HG03135 (cell line): ENCODE data around the gene TERT.

Experiments used
- ATAC-seq: cut with Tn5 transposase; IDR thresholded peaks from one replicate; pipeline ENCODE4 v1.9.1; 2021; ENCODE audit warnings: mild to moderate bottlenecking, moderate library complexity; ENCODE audit not compliant: unreplicated experiment

The TERT gene

GRCh38 chr5:1319436-1320256 lies 24.8 kb upstream of the TERT start:
- ATAC-seq = no peak

GRCh38 chr5:1318659-1319251 lies 23.9 kb upstream of the TERT start:
- ATAC-seq = no peak

GRCh38 chr5:1317921-1318565 lies 23.2 kb upstream of the TERT start:
- ATAC-seq = no peak

DNA sequence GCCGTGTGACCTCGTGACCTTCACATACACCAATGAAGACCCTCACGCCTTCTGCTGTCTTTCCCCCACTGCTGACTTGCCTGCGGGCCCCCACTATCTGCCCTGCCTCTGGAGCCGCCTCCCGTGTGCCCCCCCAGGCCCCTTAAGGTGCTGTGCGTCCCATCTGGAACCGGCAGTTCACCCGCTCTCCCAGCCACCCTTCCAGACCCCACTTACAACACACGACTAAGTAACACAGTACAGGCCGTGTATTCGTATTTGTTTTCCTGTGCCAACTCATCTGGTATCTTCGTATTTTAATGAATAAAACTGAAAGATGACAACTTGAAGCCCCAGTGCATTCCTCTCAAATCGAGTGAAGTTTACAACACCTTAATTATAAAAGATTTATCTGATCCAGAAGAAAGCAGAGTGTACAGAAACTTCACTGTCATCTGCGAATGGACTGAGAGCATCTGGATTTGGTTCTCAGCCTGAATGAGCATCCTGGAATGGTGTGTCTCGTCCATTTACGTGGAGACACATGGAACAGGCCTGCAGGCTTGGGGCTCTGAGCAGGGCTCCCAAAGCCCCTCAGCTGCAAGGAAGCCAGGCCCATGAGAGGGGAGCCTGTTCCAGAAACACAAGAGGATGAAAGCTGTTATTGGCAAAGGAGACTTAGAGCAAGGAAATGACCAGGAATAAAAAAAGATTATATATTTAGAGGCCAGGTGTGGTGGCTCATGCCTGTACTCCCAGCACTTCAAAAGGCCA lies 21.9 kb upstream of the TERT start:
- no peak for ATAC-seq

- peak; percentile 56 for ATAC-seq
These were observed 21.1 kb upstream of the TERT start for GRCh38 chr5:1315709-1316587.

DNA sequence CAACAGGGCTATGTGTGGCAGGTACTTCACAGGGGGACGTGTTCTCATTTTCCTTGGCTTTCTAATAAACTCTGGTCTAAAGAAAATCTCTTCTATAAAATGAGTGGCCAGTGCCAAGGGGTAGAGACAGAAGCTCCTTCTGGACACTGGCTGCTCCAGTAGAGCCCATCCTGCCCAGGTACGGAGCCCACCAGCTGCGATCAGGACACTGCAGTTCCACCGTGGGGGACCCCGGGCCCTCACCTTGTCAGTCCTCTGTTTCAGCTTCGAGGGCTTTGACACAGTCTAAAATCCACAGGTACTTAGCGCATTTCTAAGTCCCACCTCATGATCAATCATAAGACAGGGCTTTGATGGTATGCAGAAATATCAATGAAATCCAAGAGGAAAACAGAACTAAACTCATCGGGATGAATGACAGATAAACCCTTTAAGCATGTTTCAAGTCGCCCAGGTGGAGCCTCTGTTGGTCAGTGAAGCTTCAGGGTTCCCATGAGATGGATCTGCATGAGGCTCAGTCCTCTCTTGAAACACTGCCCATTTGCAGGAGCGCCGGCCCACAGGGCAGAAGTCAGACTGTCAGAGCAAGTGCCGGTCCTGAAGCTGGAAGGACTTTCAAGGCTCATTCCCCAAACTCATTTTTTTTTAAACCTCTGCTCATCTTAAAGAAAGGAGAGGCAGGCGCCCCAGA lies 20.3 kb upstream of the TERT start:
- ATAC-seq = peak; percentile 0

DNA sequence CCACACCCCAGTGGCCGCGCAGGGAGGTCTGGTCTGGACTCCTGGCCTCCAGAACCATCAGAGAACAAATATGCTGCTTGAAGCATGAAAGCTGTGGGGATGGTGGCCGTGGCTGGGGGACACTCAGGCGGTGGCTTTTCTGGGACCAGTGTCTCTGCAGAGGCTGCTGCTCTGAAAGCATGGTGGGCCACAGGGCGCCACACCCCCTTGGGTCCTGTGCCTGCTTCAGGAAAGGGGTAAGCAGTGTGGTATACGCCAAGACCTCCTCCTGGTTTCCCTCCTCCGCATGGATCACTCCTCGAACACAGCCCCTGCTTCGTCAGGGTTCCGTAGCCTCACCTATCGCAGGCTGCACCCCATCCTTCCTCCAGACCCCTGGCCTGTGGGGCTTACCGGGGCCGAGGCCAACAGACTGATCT lies 19.7 kb upstream of the TERT start:
- ATAC-seq = no peak

DNA sequence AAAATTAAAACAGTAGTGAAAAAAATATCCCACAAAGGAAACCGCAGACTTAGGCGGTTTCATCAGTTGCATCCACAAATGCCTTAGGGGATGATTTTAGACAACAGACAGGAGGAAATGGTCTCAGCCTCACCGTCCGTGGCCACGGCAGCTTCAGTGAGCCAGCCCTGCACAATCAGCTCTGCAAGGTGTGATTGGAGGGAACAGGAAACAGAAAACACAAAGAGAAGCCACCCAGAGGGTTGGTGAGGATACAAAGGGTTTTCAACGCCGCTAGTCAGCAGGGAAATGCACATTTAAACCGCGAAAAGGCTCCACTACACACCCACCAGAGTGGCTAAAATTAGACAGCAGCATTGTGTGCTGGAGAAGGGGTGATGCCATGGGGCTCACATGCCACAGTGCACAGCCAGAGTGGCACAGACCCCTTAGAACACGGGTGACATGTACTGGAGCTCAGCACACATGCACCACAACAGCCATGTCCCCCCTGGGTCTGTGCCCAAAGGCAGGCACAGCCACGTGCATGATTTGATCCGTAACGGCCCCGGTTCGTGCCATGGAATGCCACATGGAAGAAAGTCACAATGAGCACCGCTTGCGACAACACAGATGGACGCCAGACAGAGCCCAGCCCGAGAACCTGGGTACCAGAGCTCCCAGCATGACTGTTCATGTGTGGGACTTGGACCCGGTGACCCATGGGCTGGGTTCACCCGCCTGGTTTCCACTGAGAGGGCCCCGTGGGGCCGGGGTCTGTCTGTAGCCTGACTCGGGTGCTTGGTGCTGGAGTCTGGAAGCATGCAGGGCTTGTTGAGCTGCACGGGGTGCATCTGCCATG lies 18.3 kb upstream of the TERT start:
- peak; percentile 77 for ATAC-seq

DNA sequence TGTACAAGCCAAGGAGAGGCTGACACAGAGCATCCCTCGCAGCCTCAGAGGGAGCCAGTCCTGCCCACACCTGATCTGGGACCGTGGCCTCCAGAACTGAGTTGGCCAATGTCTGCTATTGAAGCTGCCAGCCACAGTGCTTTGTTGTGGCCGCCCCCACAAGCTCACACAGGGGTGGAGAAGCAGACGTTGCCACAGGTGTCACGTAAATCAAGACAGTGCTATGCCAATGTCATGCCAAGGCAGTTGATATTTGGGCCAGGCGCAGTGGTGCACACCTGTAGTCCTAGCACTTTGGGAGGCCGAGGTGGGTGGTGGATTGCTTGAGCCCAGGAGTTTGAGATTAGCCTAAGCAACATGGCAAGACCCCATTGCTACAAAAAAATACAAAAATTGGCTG lies 17.3 kb upstream of the TERT start:
- ATAC-seq = no peak

- ATAC-seq = no peak
These were observed 16.7 kb upstream of the TERT start for GRCh38 chr5:1311439-1312055.

DNA sequence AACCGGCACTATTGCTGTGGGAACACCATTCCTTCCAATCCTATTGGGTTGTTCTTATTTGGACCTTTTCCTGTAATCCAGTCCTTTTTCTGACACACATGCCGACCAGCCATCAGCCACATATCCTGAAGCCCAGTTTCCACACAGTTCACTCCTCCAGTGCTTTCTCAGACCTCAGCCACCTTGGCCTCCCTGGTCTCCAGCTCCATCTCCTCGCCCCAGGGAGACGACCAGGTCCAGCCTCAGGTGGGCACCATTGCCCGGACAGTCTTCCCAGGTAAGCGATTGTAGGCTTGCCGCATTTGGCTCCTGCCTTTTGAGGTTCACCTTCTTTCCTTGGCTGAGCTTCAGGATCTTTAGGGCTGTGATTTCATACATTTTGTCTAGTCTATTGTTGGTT lies 15.2 kb upstream of the TERT start:
- ATAC-seq = no peak

GRCh38 chr5:1304033-1304432 lies 9.2 kb upstream of the TERT start:
- ATAC-seq = no peak

- no peak for ATAC-seq
These were observed 7.4 kb upstream of the TERT start for GRCh38 chr5:1302258-1302657.

- no peak for ATAC-seq
These were observed 5.8 kb upstream of the TERT start for GRCh38 chr5:1300581-1301083.

- no peak for ATAC-seq
These were observed 5.1 kb upstream of the TERT start for GRCh38 chr5:1299961-1300360.

DNA sequence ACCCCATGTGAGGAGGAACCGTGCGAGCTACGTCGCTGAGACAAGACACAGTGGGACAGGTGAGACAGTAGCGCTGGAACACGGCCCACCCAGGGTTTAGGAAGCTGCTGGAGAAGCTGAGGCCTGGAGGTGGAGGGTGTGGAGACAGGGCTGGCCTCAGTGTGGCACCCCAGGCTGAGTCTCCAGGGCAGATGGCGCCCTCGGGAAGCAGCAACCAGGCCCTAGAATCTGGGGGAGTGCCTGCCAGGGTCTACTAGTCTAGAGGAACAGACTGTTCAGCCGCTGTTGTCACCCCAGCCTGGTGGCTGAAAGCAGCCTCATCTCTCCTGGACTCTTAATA lies 4.6 kb upstream of the TERT start:
- no peak for ATAC-seq

DNA sequence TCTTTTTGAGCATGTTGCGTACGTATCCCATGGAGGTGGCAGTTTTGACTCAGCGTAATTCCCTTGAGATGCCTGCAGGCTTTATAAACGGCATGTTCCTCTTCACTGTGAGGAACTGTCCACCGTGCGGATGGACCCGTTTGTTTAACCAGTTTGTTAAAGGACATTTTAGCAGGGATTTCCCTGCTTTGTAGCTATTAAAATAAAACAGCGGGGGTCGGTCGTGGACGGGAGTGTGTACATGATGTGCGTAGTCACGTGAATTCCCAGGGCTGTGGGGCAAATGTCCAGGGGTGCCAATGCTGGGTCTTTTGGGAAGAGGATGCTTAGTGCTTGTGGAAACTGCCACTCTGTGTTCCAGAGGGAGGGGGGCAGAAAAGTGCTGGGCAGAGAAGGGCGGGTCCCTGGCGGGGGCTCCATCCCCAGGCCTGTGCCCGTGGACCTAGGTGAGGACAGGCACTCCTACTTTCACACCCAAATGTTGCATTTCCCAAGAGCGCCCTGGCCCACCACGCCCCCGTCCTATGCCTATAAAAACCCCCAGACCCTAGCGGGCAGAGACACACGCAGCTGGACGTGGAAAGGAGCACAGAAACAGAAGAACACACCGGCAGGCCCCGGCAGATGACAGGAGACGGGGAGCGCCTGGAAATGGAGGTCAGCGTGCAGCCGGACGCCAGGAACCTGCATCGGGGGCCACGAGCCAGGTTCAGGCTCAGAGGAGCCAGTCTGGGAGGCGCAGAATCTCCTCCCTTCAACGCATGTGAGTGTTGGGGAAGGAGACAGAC lies 4.0 kb upstream of the TERT start:
- no peak for ATAC-seq
